ENCODE measurements around the gene CSNK2B. TPM values are rescaled to one million over a fixed set of nuclear protein-coding genes. Genes with fewer than 3 reads are reported as not detected.

Gene CSNK2B
- total and polyA plus RNA-seq, 10 of the 15 experiments (the other 5 are each of a cell fraction or from before 2014, with no cell fraction given): 56.3 to 405 (median 286) TPM

DNA sequence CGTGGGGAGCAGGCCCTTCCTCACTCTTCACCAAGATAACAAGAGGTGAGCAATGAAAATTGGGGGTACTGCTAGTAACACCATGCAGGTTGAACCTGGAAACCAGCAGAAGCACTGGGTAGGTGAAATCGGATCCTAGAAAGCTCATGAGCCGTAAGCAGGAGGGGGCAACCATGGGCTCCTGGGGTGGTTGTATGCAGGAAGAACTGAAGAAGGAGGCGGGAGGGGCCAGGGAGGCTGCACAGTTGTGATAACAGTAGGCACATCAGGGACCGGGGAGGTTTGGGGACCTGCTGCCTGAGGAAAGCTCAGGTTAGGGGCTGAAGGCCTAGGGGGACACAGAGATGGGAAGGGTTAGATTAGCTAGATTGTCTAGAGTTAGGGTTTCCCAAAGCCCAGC lies 20.6 kb downstream of the CSNK2B start (continued):
- TF ChIP-seq ZBTB4 (CRISPR knock-in tag; IDR thresholded peaks at IDR 0.05) (no peak), NRF1 (conservative IDR thresholded peaks at IDR 0.05; ENCODE audit: low read depth, low read length) (no peak), SUPT20H (IDR thresholded peaks at IDR 0.05; ENCODE audit: borderline replicate concordance, control insufficient read depth, low read depth, low read length) (no peak), NR2C2 (IDR thresholded peaks at IDR 0.05; ENCODE audit: borderline replicate concordance, control insufficient read depth, insufficient read length, low read depth) (no peak), CBFB (IDR thresholded peaks at IDR 0.05; ENCODE audit: low read depth) (no peak), WRNIP1 (IDR thresholded peaks at IDR 0.05; ENCODE audit: borderline replicate concordance, low read depth, low read length) (no peak), ESRRA (IDR thresholded peaks at IDR 0.05; ENCODE audit: low read length) (no peak), KDM1A (IDR thresholded peaks at IDR 0.05; ENCODE audit: borderline replicate concordance) (no peak), ATF2 (IDR thresholded peaks at IDR 0.05; ENCODE audit: low read length) (no peak), RAD21 (IDR thresholded peaks at IDR 0.05; ENCODE audit: insufficient read depth, low read depth, low read length) (no peak), ZNF207 (IDR thresholded peaks at IDR 0.05; ENCODE audit: borderline replicate concordance) (no peak)
- TF ChIP-seq, protein P1, sequence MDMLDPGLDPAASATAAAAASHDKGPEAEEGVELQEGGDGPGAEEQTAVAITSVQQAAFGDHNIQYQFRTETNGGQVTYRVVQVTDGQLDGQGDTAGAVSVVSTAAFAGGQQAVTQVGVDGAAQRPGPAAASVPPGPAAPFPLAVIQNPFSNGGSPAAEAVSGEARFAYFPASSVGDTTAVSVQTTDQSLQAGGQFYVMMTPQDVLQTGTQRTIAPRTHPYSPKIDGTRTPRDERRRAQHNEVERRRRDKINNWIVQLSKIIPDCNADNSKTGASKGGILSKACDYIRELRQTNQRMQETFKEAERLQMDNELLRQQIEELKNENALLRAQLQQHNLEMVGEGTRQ (IDR thresholded peaks at IDR 0.05; ENCODE audit: borderline replicate concordance, low read depth, low read length): no peak
